Measurements from ENCODE around the gene GALNT11. TPM values are rescaled to one million over a fixed set of nuclear protein-coding genes. Genes with fewer than 3 reads are reported as not detected.
"Not testable (repeated sequence)": the region's sequence is repeated elsewhere in the genome, so short reads cannot be mapped to it uniquely, and the experiment has no call there.

Gene GALNT11
- total RNA-seq, 2 donors from 2014 or later = 32.7 to 35.3 TPM

DNA sequence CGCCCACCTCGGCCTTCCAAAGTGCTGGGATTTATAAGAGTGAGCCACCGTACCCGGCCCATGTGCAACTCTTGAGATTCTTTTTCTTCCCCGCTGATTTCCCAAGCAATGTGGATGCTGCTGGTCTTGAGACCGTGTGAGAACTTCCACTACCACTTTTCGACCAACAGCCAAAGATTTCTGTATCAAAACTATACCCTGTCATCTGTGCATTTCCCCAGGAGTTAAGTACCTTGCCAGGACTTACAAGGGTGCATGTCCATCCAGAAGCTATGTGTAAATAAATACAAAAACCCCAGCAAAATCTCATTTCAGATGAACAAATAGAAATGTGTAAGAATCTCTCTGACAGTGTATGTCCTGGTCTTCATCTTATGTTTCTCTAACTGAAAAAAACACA, 9.9 kb upstream of the GALNT11 start:
- no peaks in the 10 kb centered on the region for H3K27me3 Mint-ChIP-seq (ENCODE audit: insufficient read depth)
- H3K9me3 Mint-ChIP-seq = peaks cover 9% of the 10 kb centered on the region
- no peaks in the 10 kb centered on the region for H3K36me3 Mint-ChIP-seq (ENCODE audit: low read depth)
- Histone ChIP-seq H3K9me3 (ENCODE audit: control insufficient read depth, low read length) (peaks cover 6% of the 10 kb centered on the region), H3K4me3 (ENCODE audit: low read length) (no peak overlapping the region), H3K36me3 (ENCODE audit: control insufficient read depth, insufficient read depth, low read length) (no peaks in the 10 kb centered on the region), H3K27me3 (ENCODE audit: control insufficient read depth, insufficient read depth, low read length, poor library complexity, severe bottlenecking) (no peaks in the 10 kb centered on the region), H3K27ac (ENCODE audit: low read depth, low read length) (no peak overlapping the region), H3K9ac (ENCODE audit: extremely low read depth, low read length, poor library complexity, severe bottlenecking) (no peak overlapping the region), H3K4me1 (ENCODE audit: control insufficient read depth, insufficient read depth, low read length) (no peaks in the 10 kb centered on the region)
- no peak overlapping the region for H3K4me3 Mint-ChIP-seq
- WGBS, 2 experiments (ENCODE audit: insufficient coverage in 1 of 2, insufficient read length in 1 of 2) = 90 to 95% methylated on average over 7 of the region's 7 CpGs
- TF ChIP-seq, protein P1, sequence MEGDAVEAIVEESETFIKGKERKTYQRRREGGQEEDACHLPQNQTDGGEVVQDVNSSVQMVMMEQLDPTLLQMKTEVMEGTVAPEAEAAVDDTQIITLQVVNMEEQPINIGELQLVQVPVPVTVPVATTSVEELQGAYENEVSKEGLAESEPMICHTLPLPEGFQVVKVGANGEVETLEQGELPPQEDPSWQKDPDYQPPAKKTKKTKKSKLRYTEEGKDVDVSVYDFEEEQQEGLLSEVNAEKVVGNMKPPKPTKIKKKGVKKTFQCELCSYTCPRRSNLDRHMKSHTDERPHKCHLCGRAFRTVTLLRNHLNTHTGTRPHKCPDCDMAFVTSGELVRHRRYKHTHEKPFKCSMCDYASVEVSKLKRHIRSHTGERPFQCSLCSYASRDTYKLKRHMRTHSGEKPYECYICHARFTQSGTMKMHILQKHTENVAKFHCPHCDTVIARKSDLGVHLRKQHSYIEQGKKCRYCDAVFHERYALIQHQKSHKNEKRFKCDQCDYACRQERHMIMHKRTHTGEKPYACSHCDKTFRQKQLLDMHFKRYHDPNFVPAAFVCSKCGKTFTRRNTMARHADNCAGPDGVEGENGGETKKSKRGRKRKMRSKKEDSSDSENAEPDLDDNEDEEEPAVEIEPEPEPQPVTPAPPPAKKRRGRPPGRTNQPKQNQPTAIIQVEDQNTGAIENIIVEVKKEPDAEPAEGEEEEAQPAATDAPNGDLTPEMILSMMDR (conservative IDR thresholded peaks at IDR 0.05) = no peak
- no peak for DNase-seq
- H3K27ac Mint-ChIP-seq = no peak overlapping the region
- peaks cover 7% of the 10 kb centered on the region for H3K4me1 Mint-ChIP-seq

GRCh38 chr7:152016947-152017346, 8.5 kb upstream of the GALNT11 start:
- no peak overlapping the region for H3K4me3 ChIP-seq (ENCODE audit: low read length)
- 96 to 100% methylated on average over 1 to 2 of the region's 3 CpGs for WGBS, 2 experiments (ENCODE audit: insufficient coverage in 1 of 2, insufficient read length in 1 of 2)

DNA sequence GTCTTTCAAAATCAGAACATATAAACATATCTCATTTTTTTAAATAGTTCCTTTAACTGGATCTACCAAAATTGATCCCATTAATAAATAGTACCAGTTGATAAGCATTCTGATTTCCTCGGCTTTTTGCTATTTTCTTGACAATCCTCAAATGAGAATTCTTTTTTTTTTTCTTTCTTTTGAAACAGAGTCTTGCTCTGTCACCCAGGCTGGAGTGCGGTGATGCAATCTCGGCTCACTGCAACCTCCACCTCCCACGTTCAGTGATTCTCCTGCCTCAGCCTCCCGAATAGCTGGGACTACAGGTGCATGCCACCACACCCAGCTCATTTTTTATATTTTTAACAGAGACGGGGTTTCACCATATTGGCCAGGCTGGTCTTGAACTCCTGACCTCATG, 7.8 kb upstream of the GALNT11 start:
- not testable (repeated sequence) for H3K4me1 Mint-ChIP-seq; DNase-seq; H3K9ac ChIP-seq (ENCODE audit: extremely low read depth, low read length, poor library complexity, severe bottlenecking); H3K27me3 Mint-ChIP-seq (ENCODE audit: insufficient read depth); H3K4me3 Mint-ChIP-seq; H3K27me3 ChIP-seq (ENCODE audit: control insufficient read depth, insufficient read depth, low read length, poor library complexity, severe bottlenecking); H3K27ac ChIP-seq (ENCODE audit: low read depth, low read length); H3K9me3 ChIP-seq (ENCODE audit: control insufficient read depth, low read length); H3K36me3 ChIP-seq (ENCODE audit: control insufficient read depth, insufficient read depth, low read length); H3K9me3 Mint-ChIP-seq; H3K4me1 ChIP-seq (ENCODE audit: control insufficient read depth, insufficient read depth, low read length); H3K36me3 Mint-ChIP-seq (ENCODE audit: low read depth); H3K4me3 ChIP-seq (ENCODE audit: low read length); H3K27ac Mint-ChIP-seq
- 85 to 91% methylated on average over 5 to 6 of the region's 6 CpGs for WGBS, 2 experiments (ENCODE audit: insufficient coverage in 1 of 2, insufficient read length in 1 of 2)

More at GRCh38 chr7:152016947-152017346, 8.5 kb upstream of the GALNT11 start:
- H3K27me3 Mint-ChIP-seq (ENCODE audit: insufficient read depth) = no peaks in the 10 kb centered on the region
- H3K4me1 Mint-ChIP-seq = peaks cover 7% of the 10 kb centered on the region
- no peaks in the 10 kb centered on the region for H3K36me3 Mint-ChIP-seq (ENCODE audit: low read depth)
- no peaks in the 10 kb centered on the region for H3K4me1 ChIP-seq (ENCODE audit: control insufficient read depth, insufficient read depth, low read length)
- no peak for DNase-seq
- no peak overlapping the region for H3K4me3 Mint-ChIP-seq
- no peak overlapping the region for H3K27ac Mint-ChIP-seq
- H3K9me3 Mint-ChIP-seq = peaks cover 9% of the 10 kb centered on the region
- H3K27ac ChIP-seq (ENCODE audit: low read depth, low read length) = no peak overlapping the region
- H3K36me3 ChIP-seq (ENCODE audit: control insufficient read depth, insufficient read depth, low read length) = no peaks in the 10 kb centered on the region
- no peak overlapping the region for H3K9ac ChIP-seq (ENCODE audit: extremely low read depth, low read length, poor library complexity, severe bottlenecking)
- no peaks in the 10 kb centered on the region for H3K27me3 ChIP-seq (ENCODE audit: control insufficient read depth, insufficient read depth, low read length, poor library complexity, severe bottlenecking)
- H3K9me3 ChIP-seq (ENCODE audit: control insufficient read depth, low read length) = peaks cover 6% of the 10 kb centered on the region
- TF ChIP-seq, protein P1 (conservative IDR thresholded peaks at IDR 0.05) = no peak

DNA sequence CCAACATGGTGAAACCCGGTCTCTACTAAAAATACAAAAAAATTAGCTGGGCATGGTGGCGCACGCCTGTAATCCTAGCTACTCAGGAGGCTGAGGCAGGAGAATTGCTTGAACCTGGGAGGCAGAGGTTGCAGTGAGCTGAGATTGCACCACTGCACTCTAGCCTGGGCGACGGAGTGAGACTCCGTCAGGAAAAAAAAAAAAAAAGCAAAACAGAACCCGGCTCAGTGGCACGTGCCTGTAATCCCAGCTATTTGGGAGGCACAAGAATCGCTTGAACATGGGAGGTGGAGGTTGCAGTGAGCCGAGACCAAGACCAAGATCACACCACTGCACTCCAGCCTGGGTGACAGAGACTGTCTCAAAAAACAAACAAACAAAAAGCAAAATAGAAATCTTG, 3.7 kb upstream of the GALNT11 start:
- 89 to 100% methylated on average over 1 to 10 of the region's 10 CpGs for WGBS, 2 experiments (ENCODE audit: insufficient coverage in 1 of 2, insufficient read length in 1 of 2)
- not testable (repeated sequence) for H3K4me3 Mint-ChIP-seq; H3K4me1 ChIP-seq (ENCODE audit: control insufficient read depth, insufficient read depth, low read length); H3K27ac ChIP-seq (ENCODE audit: low read depth, low read length); H3K4me3 ChIP-seq (ENCODE audit: low read length); H3K4me1 Mint-ChIP-seq; H3K36me3 Mint-ChIP-seq (ENCODE audit: low read depth); DNase-seq; H3K27me3 ChIP-seq (ENCODE audit: control insufficient read depth, insufficient read depth, low read length, poor library complexity, severe bottlenecking); H3K27ac Mint-ChIP-seq; H3K36me3 ChIP-seq (ENCODE audit: control insufficient read depth, insufficient read depth, low read length); H3K9me3 ChIP-seq (ENCODE audit: control insufficient read depth, low read length); H3K9ac ChIP-seq (ENCODE audit: extremely low read depth, low read length, poor library complexity, severe bottlenecking); H3K9me3 Mint-ChIP-seq; H3K27me3 Mint-ChIP-seq (ENCODE audit: insufficient read depth)
